Mammary epithelial cell (primary cell): ENCODE measurements around the gene UBE4B.
"Not testable (repeated sequence)": the region's sequence is repeated elsewhere in the genome, so short reads cannot be mapped to it uniquely, and the experiment has no call there.

Experiments used
- CTCF ChIP-seq, 2 donors: IDR thresholded peaks in 1 of 2; conservative IDR thresholded peaks in 1 of 2; 2 replicates each; pipeline ENCODE4 v1.5.1; 2011 to 2012; ENCODE audit warnings: inconsistent platforms in 2 of 2, low read length in 2 of 2, mild to moderate bottlenecking in 2 of 2, control low read depth in 1 of 2, low read depth in 1 of 2; ENCODE audit not compliant: insufficient read depth in 1 of 2; ENCODE audit errors: extremely low read depth in 1 of 2
- EZH2 ChIP-seq: IDR thresholded peaks from 2 replicates; pipeline ENCODE4 v1.6.1; 2012; ENCODE audit warnings: low read length, inconsistent platforms, borderline replicate concordance

GRCh38 chr1:10020678-10021077 lies 12.1 kb upstream of the UBE4B start:
- not testable (repeated sequence) for TF ChIP-seq CTCF (conservative IDR thresholded peaks at IDR 0.05 in 1 of 2, IDR thresholded peaks at IDR 0.05 in 1 of 2; ENCODE audit: extremely low read depth in 1 of 2, insufficient read depth in 1 of 2, low read depth in 1 of 2, low read length in 2 of 2); EZH2
